Loucy (cell line): ENCODE data around the gene ZNF598.

ENCODE experiments used
- H2AFZ ChIP-seq: fragments of 200-600 bp; sonication (generic); 2 replicates; pipeline ENCODE4 v1.6.0; 2016; ENCODE audit warnings: antibody characterized with exemption, mild to moderate bottlenecking, low read length, moderate library complexity
- H3F3A ChIP-seq: fragments of 200-600 bp; 2 replicates; pipeline ENCODE4 v1.6.0; 2016; ENCODE audit warnings: antibody characterized with exemption, low read depth, mild to moderate bottlenecking
- H3K27me3 ChIP-seq: fragments of 200-600 bp; sonication (generic); 2 replicates; pipeline ENCODE4 v1.6.1; 2014; ENCODE audit warnings: low read length, mild to moderate bottlenecking; ENCODE audit not compliant: insufficient read depth, poor library complexity, severe bottlenecking
- H3K36me3 ChIP-seq: fragments of 200-600 bp; sonication (generic); 2 replicates; pipeline ENCODE4 v1.6.1; 2016; ENCODE audit warnings: low read length; ENCODE audit not compliant: insufficient read depth
- H3K4me1 ChIP-seq: fragments of 200-600 bp; sonication (generic); 2 replicates; pipeline ENCODE4 v1.5.1; 2014; ENCODE audit warnings: low read length, mild to moderate bottlenecking; ENCODE audit not compliant: insufficient read depth, poor library complexity, severe bottlenecking
- H3K4me2 ChIP-seq: fragments of 200-600 bp; sonication (generic); 2 replicates; pipeline ENCODE4 v1.6.0; 2014; ENCODE audit warnings: antibody characterized with exemption, low read length, low read depth, mild to moderate bottlenecking; ENCODE audit not compliant: poor library complexity, severe bottlenecking
- H3K4me3 ChIP-seq: fragments of 200-600 bp; sonication (generic); 2 replicates; pipeline ENCODE4 v1.5.1; 2014; ENCODE audit warnings: low read length, mild to moderate bottlenecking, mixed read lengths; ENCODE audit not compliant: poor library complexity, severe bottlenecking
- H3K79me2 ChIP-seq: fragments of 200-600 bp; sonication (generic); 2 replicates; pipeline ENCODE4 v1.6.1; 2014; ENCODE audit warnings: low read length; ENCODE audit not compliant: insufficient read depth
- H3K9ac ChIP-seq: fragments of 200-600 bp; sonication (generic); 2 replicates; pipeline ENCODE4 v1.6.0; 2014; ENCODE audit warnings: mild to moderate bottlenecking, low read depth, low read length, moderate library complexity; ENCODE audit not compliant: poor library complexity, severe bottlenecking
- H3K9me2 ChIP-seq: fragments of 200-600 bp; sonication (generic); replicated peaks from 2 replicates; pipeline ENCODE4 v1.6.1; 2016; ENCODE audit warnings: low read depth, low read length, mixed read lengths
- H3K9me3 ChIP-seq: fragments of 200-600 bp; sonication (generic); 2 replicates; pipeline ENCODE4 v1.6.1; 2014; ENCODE audit warnings: mild to moderate bottlenecking, antibody characterized with exemption, low read length, low read depth; ENCODE audit not compliant: insufficient read depth
- H4K20me1 ChIP-seq: fragments of 200-600 bp; sonication (generic); 2 replicates; pipeline ENCODE4 v1.6.0; 2014; ENCODE audit warnings: antibody characterized with exemption, low read length, mild to moderate bottlenecking; ENCODE audit not compliant: insufficient read depth, poor library complexity, severe bottlenecking
- CTCF ChIP-seq: fragments of 200-600 bp; sonication (generic); conservative IDR thresholded peaks from 2 replicates; pipeline ENCODE4 v1.5.1; 2014; ENCODE audit warnings: mild to moderate bottlenecking, antibody characterized with exemption, low read length
- EZH2phosphoT487 ChIP-seq: fragments of 200-600 bp; IDR thresholded peaks from 2 replicates; pipeline ENCODE4 v1.6.1; 2018; ENCODE audit warnings: antibody characterized with exemption, mild to moderate bottlenecking, moderate library complexity, borderline replicate concordance

ZNF598 gene

GRCh38 chr16:2025878-2026460 lies 16.3 kb upstream of the ZNF598 start:
- no peak overlapping the region for H3K9ac ChIP-seq

GRCh38 chr16:2025251-2025650 lies 15.6 kb upstream of the ZNF598 start:
- no peaks in the 10 kb centered on the region for H3K9me3 ChIP-seq
- no peak overlapping the region for H3K4me2 ChIP-seq
- H2AFZ ChIP-seq = no peak overlapping the region
- H3F3A ChIP-seq = no peaks in the 10 kb centered on the region
- TF ChIP-seq EZH2phosphoT487 (no peak), CTCF (no peak)
- no peaks in the 10 kb centered on the region for H3K79me2 ChIP-seq
- H3K9ac ChIP-seq = no peak overlapping the region
- H4K20me1 ChIP-seq = no peaks in the 10 kb centered on the region
- peaks cover 10% of the 10 kb centered on the region for H3K4me1 ChIP-seq
- H3K27me3 ChIP-seq = peaks cover 4% of the 10 kb centered on the region
- H3K4me3 ChIP-seq = no peak overlapping the region
- H3K36me3 ChIP-seq = no peaks in the 10 kb centered on the region
- no peaks in the 10 kb centered on the region for H3K9me2 ChIP-seq

More at GRCh38 chr16:2025878-2026460, 16.3 kb upstream of the ZNF598 start:
- Histone ChIP-seq H3K4me2 (no peak overlapping the region), H3K79me2 (no peaks in the 10 kb centered on the region), H4K20me1 (no peaks in the 10 kb centered on the region), H3K9me2 (no peaks in the 10 kb centered on the region), H3K4me1 (peaks cover 10% of the 10 kb centered on the region), H3K9me3 (no peaks in the 10 kb centered on the region), H3K36me3 (no peaks in the 10 kb centered on the region), H2AFZ (no peak overlapping the region), H3F3A (no peaks in the 10 kb centered on the region), H3K4me3 (no peak overlapping the region), H3K27me3 (peaks cover 4% of the 10 kb centered on the region)
- TF ChIP-seq CTCF (no peak), EZH2phosphoT487 (no peak)

GRCh38 chr16:2024032-2024420 lies 14.4 kb upstream of the ZNF598 start:
- Histone ChIP-seq H3K4me2 (no peak overlapping the region), H3K9ac (no peak overlapping the region), H2AFZ (no peak overlapping the region), H3K4me3 (no peak overlapping the region), H3K36me3 (no peaks in the 10 kb centered on the region), H4K20me1 (no peaks in the 10 kb centered on the region), H3K4me1 (peaks cover 10% of the 10 kb centered on the region), H3K79me2 (no peaks in the 10 kb centered on the region), H3K9me3 (no peaks in the 10 kb centered on the region), H3K9me2 (no peaks in the 10 kb centered on the region), H3K27me3 (peaks cover 4% of the 10 kb centered on the region), H3F3A (no peaks in the 10 kb centered on the region)
- TF ChIP-seq CTCF (no peak), EZH2phosphoT487 (no peak)
